ENCODE measurements around the gene TMEM191C.
"Not testable (repeated sequence)": the region's sequence is repeated elsewhere in the genome, so short reads cannot be mapped to it uniquely, and the experiment has no call there.

DNA sequence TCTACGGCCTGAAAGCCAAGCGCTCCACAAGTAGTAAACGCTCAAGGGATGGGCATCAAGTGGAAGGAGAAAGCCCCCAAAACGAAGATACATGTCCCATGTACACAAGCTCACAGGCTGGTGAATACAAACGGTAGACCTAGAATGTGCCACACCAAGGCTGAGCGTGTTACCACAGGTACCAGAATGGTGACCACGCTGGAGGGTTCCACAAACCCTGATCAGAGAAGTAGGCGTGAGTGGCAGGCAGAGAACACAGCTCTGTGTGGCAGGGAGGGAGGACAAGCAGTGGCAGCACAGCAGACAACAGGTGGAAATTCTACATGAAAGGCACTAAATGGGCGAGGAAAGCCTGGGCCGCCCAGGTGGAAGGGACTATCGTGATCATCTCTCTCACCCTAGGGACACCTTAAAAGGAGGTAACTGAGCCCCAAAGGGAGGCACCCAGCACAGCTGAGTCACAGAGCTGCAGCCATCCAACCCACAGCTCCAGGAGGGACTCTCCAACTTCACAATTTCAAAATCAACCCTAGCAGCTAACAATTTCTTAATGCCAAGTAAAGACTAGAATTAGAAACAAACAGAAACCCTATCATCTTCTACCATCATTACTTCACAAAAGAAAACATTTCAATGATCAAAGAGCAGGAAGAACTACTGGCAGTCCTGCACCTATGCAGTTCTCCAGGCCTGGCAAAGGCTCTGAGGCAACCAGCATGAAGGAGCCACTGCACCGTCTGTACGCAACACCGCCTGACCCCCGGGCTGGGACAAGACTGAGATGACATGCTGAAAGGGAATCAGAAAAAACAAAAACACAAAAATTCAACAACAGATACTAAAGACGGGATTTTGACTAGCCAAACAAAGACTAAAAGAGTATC is 32.7 kb downstream of the TMEM191C start:
- not testable (repeated sequence) for TF ChIP-seq CTCF, POLR2AphosphoS5 (IDR thresholded peaks at IDR 0.05)
